Activated CD4-positive, CD25-positive, alpha-beta regulatory T cell (primary cell): ENCODE data around the gene MAT1A.

ENCODE experiments used
- DNase-seq, 4 experiments: peaks; one replicate each; lab custom pipeline; 2025; lab: John Stamatoyannopoulos, UW

MAT1A gene

GRCh38 chr10:80281784-80282765 is 7.4 kb downstream of the MAT1A start:
- no peak for DNase-seq

GRCh38 chr10:80281292-80281691 is 8.2 kb downstream of the MAT1A start:
- no peak for DNase-seq

- no peak for DNase-seq
Measured at GRCh38 chr10:80280071-80280800, 9.2 kb downstream of the MAT1A start.

- no peak for DNase-seq
Measured at GRCh38 chr10:80279146-80279545, 10.3 kb downstream of the MAT1A start.

- DNase-seq, result no peak
Measured at GRCh38 chr10:80278480-80278879, 11.0 kb downstream of the MAT1A start.

- no peak for DNase-seq
Measured at GRCh38 chr10:80277567-80278250, 11.7 kb downstream of the MAT1A start.

- DNase-seq, result no peak
Measured at GRCh38 chr10:80277016-80277415, 12.4 kb downstream of the MAT1A start.

GRCh38 chr10:80276335-80276734 is 13.1 kb downstream of the MAT1A start:
- DNase-seq, result no peak

- DNase-seq, result no peak
Measured at GRCh38 chr10:80275756-80276155, 13.7 kb downstream of the MAT1A start.

- DNase-seq, result no peak
Measured at GRCh38 chr10:80275135-80275498, 14.3 kb downstream of the MAT1A start.

- DNase-seq, result no peak
Measured at GRCh38 chr10:80274396-80275134, 14.9 kb downstream of the MAT1A start.

- DNase-seq, result no peak
Measured at GRCh38 chr10:80273523-80274170, 15.8 kb downstream of the MAT1A start.

- DNase-seq, result no peak
Measured at GRCh38 chr10:80272793-80273522, 16.5 kb downstream of the MAT1A start.

- DNase-seq, result no peak
Measured at GRCh38 chr10:80271416-80271815, 18.0 kb downstream of the MAT1A start.

- DNase-seq, result no peak
Measured at GRCh38 chr10:80270887-80271286, 18.6 kb downstream of the MAT1A start.

- DNase-seq, result no peak
Measured at GRCh38 chr10:80268938-80269588, 20.4 kb downstream of the MAT1A start.

GRCh38 chr10:80268266-80268665 is 21.2 kb downstream of the MAT1A start:
- DNase-seq, result no peak

- DNase-seq, result no peak
Measured at GRCh38 chr10:80266513-80266863, 23.0 kb downstream of the MAT1A start.

GRCh38 chr10:80265740-80266512 is 23.5 kb downstream of the MAT1A start:
- no peak for DNase-seq
